Peyer's patch (tissue), 4 donors: ENCODE results near the gene MGST1.

Experiments used
- CTCF ChIP-seq, 6 experiments: fragments of 450-650 bp in 4 of 6; fragments of 200-600 bp in 2 of 6; sonication (generic) in 1 of 6; IDR thresholded peaks; one replicate each; pipeline ENCODE4 v1.5.1; 2017 to 2019; ENCODE audit warnings: antibody characterized with exemption in 6 of 6, mild to moderate bottlenecking in 3 of 6, moderate library complexity in 1 of 6
- POLR2A ChIP-seq, 2 donors: fragments of 450-650 bp; IDR thresholded peaks; one replicate each; pipeline ENCODE4 v1.5.1; 2017; ENCODE audit warnings: antibody characterized with exemption in 2 of 2, mild to moderate bottlenecking in 2 of 2, moderate library complexity in 2 of 2

- no peak for TF ChIP-seq CTCF (IDR thresholded peaks at IDR 0.05)
- TF ChIP-seq POLR2A (IDR thresholded peaks at IDR 0.05), result no peak
Observed at GRCh38 chr12:16300122-16300521, 47.3 kb upstream of the MGST1 start.
